ENCODE measurements around the gene CPSF3. TPM values are rescaled to one million over a fixed set of nuclear protein-coding genes. Genes with fewer than 3 reads are reported as not detected.

The CPSF3 gene
- total and polyA plus RNA-seq, 2 of the 8 experiments (the other 6 are each of a cell fraction or from before 2014, with no cell fraction given): 44.5 to 93.3 TPM

- TF ChIP-seq CTCF (IDR thresholded peaks at IDR 0.05; ENCODE audit: control extremely low read depth in 1 of 3, insufficient read depth in 1 of 3, low read depth in 1 of 3, low read length in 3 of 3) (no peak), KDM4A (IDR thresholded peaks at IDR 0.05; ENCODE audit: low read depth, low read length, severe bottlenecking) (no peak), BRCA1 (IDR thresholded peaks at IDR 0.05; ENCODE audit: low read depth, low read length) (no peak), TAF1 (IDR thresholded peaks at IDR 0.05; ENCODE audit: low read depth, low read length) (no peak), CBX8 (IDR thresholded peaks at IDR 0.05; ENCODE audit: borderline replicate concordance, low read depth, low read length) (no peak), POLR2A (IDR thresholded peaks at IDR 0.05; ENCODE audit: control extremely low read depth in 1 of 2, low read depth in 2 of 2, low read length in 2 of 2) (no peak), RNF2 (IDR thresholded peaks at IDR 0.05; ENCODE audit: borderline replicate concordance, low read depth, low read length, missing control alignments, poor library complexity, severe bottlenecking) (no peak), CTBP2 (IDR thresholded peaks at IDR 0.05; ENCODE audit: borderline replicate concordance, insufficient read depth, insufficient read length, low read length) (no peak), TBP (IDR thresholded peaks at IDR 0.05; ENCODE audit: low read depth, low read length) (no peak)
Measured at GRCh38 chr2:9465170-9465569, 41.7 kb downstream of the CPSF3 start (continued).
